ENCODE measurements around the gene GJA9.

DNA sequence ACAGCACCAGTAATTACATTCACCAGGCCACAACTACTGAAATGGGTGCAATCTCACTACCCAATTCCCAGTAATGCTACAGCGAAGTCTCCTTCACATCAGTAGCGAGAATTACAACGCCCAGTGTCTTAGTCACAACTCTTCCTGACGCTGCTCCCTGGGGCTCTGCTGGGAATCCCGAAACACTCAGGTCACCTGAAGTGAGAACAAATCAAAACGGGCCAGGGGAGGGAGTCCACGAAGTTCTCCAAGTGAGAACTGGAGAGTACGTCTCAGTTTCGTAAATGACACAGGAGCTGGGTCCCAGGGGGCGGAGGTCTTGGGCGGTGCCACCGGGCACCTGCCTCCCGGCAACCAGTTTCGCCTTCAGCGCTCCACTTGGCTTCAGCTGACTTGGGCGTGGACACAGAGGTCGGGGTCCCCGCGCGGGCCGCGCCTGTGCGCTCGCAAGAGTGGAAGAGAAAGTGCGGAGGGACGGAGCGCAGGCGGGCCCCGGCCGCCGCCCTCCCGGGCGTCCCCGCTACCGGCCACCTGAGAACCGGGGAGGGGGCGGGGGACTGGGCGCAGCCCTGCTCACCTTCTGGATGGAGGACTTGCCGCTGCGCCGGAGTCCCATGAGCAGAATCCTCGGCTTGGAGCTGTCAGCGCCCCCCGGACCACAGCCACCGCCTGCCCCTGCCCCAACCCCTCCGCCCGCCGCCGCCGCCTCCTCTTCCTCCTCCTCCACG is 22.4 kb downstream of the GJA9 start:
- TF ChIP-seq POLR2A (IDR thresholded peaks at IDR 0.05) = peak; percentile 71
- TF ChIP-seq, protein P1, sequence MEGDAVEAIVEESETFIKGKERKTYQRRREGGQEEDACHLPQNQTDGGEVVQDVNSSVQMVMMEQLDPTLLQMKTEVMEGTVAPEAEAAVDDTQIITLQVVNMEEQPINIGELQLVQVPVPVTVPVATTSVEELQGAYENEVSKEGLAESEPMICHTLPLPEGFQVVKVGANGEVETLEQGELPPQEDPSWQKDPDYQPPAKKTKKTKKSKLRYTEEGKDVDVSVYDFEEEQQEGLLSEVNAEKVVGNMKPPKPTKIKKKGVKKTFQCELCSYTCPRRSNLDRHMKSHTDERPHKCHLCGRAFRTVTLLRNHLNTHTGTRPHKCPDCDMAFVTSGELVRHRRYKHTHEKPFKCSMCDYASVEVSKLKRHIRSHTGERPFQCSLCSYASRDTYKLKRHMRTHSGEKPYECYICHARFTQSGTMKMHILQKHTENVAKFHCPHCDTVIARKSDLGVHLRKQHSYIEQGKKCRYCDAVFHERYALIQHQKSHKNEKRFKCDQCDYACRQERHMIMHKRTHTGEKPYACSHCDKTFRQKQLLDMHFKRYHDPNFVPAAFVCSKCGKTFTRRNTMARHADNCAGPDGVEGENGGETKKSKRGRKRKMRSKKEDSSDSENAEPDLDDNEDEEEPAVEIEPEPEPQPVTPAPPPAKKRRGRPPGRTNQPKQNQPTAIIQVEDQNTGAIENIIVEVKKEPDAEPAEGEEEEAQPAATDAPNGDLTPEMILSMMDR (IDR thresholded peaks at IDR 0.05) = no peak

All from transverse colon (tissue), 3 donors.